Liver (tissue), 9 donors: ENCODE results near the gene POLA1. TPM values are rescaled to one million over a fixed set of nuclear protein-coding genes. Genes with fewer than 3 reads are reported as not detected.
A peak's percentile ranks its signal among the peaks of the same experiment; 100 is the strongest.

Experiments
- DNase-seq: peaks from one replicate; pipeline ENCODE4 v3.0.0-alpha.2; 2017; ENCODE audit warnings: low spot score
- H3K27ac ChIP-seq, 2 donors: one replicate each; pipeline ENCODE4 v1.7.0; 2013; ENCODE audit warnings: inconsistent platforms in 2 of 2, low read length in 2 of 2, control low read depth in 1 of 2, low read depth in 1 of 2, mild to moderate bottlenecking in 1 of 2
- H3K27me3 ChIP-seq, 4 donors: one replicate each; pipeline versions ENCODE4 v1.6.1 to v1.7.0; 2013; ENCODE audit warnings: low read length in 3 of 4, inconsistent platforms in 1 of 4, mild to moderate bottlenecking in 1 of 4, moderate library complexity in 1 of 4; ENCODE audit not compliant: control insufficient read depth in 4 of 4, insufficient read depth in 4 of 4
- H3K36me3 ChIP-seq, 4 donors: one replicate each; pipeline versions ENCODE4 v1.6.1 to v1.7.0; 2013; ENCODE audit warnings: low read length in 3 of 4, mild to moderate bottlenecking in 3 of 4, low read depth in 1 of 4, moderate library complexity in 1 of 4; ENCODE audit not compliant: control insufficient read depth in 4 of 4, insufficient read depth in 3 of 4
- H3K4me1 ChIP-seq, 4 donors: one replicate each; pipeline versions ENCODE4 v1.6.1 to v1.7.0; 2013; ENCODE audit warnings: low read length in 3 of 4, mild to moderate bottlenecking in 3 of 4, moderate library complexity in 1 of 4; ENCODE audit not compliant: control insufficient read depth in 4 of 4, insufficient read depth in 4 of 4
- H3K4me3 ChIP-seq, 3 donors: one replicate each; pipeline versions ENCODE4 v1.6.1 to v1.7.0; 2013; ENCODE audit warnings: low read length in 3 of 3, control low read depth in 1 of 3, low read depth in 1 of 3, mild to moderate bottlenecking in 1 of 3
- H3K9ac ChIP-seq, 2 donors: one replicate each; pipeline ENCODE4 v1.7.0; 2013; ENCODE audit warnings: low read length in 2 of 2, mild to moderate bottlenecking in 2 of 2, moderate library complexity in 2 of 2, control low read depth in 1 of 2, low read depth in 1 of 2
- H3K9me3 ChIP-seq, 4 donors: one replicate each; pipeline versions ENCODE4 v1.6.1 to v1.7.0; 2013; ENCODE audit warnings: low read length in 3 of 4; ENCODE audit not compliant: control insufficient read depth in 4 of 4
- GABPA ChIP-seq, 2 donors: IDR thresholded peaks in 1 of 2; conservative IDR thresholded peaks in 1 of 2; 2 replicates each; pipeline ENCODE4 v1.6.1; 2016; ENCODE audit warnings: antibody characterized with exemption in 2 of 2, mild to moderate bottlenecking in 1 of 2, moderate library complexity in 1 of 2
- HNF4A ChIP-seq, 2 donors: conservative IDR thresholded peaks; 2 replicates each; pipeline ENCODE4 v1.6.1; 2016; ENCODE audit warnings: antibody characterized with exemption in 2 of 2, mild to moderate bottlenecking in 2 of 2
- HNF4G ChIP-seq: IDR thresholded peaks from 2 replicates; pipeline ENCODE4 v1.6.1; 2016; ENCODE audit warnings: antibody characterized with exemption
- JUND ChIP-seq, 2 donors: IDR thresholded peaks; 2 replicates each; pipeline ENCODE4 v1.6.1; 2016; ENCODE audit warnings: antibody characterized with exemption in 2 of 2
- NR2F2 ChIP-seq: IDR thresholded peaks from 2 replicates; pipeline ENCODE4 v1.6.1; 2016; ENCODE audit warnings: antibody characterized with exemption
- RAD21 ChIP-seq, 2 donors: IDR thresholded peaks; 2 replicates each; pipeline ENCODE4 v1.6.1; 2016; ENCODE audit warnings: antibody characterized with exemption in 2 of 2, mild to moderate bottlenecking in 2 of 2
- RXRA ChIP-seq, 2 donors: IDR thresholded peaks; 2 replicates each; pipeline ENCODE4 v1.6.1; 2017 to 2018; ENCODE audit warnings: antibody characterized with exemption in 2 of 2, mild to moderate bottlenecking in 1 of 2
- SP1 ChIP-seq: IDR thresholded peaks from 2 replicates; pipeline ENCODE4 v1.6.1; 2018; ENCODE audit warnings: antibody characterized with exemption, mild to moderate bottlenecking
- TAF1 ChIP-seq: conservative IDR thresholded peaks from 2 replicates; pipeline ENCODE4 v1.6.1; 2016; ENCODE audit warnings: antibody characterized with exemption, mild to moderate bottlenecking
- YY1 ChIP-seq: IDR thresholded peaks from 2 replicates; pipeline ENCODE4 v1.6.1; 2016; ENCODE audit warnings: antibody characterized with exemption, mild to moderate bottlenecking
- WGBS: extraction: QIAGEN DNeasy Blood & Tissue Kit; methylation state at CpG from one replicate; pipeline ENCODE4 v1.1.7; 2013; 5-methylcytosine and 5-hydroxymethylcytosine counted together
- polyA plus RNA-seq, 2 donors: library from polyadenylated mRNA; stranded (reverse) in 1 of 2; unstranded in 1 of 2; fragments of 200-250 nt in 1 of 2; fragments of >200 nt in 1 of 2; fragmentation: Nextera tagmentation in 1 of 2; extraction: Ambion mirVana in 1 of 2; gene quantifications; one replicate each; pipeline versions ENCODE4 v1.2.1 to v1.2.3, GENCODE V29; 2013 to 2015
- total RNA-seq, 2 donors: library from RNA; depleted of rRNA; stranded (reverse); fragments of >200 nt; gene quantifications; one replicate each; pipeline ENCODE4 v1.2.3, GENCODE V29; 2014
- TF ChIP-seq, protein P1 (sequence below): IDR thresholded peaks from 2 replicates; pipeline ENCODE4 v1.6.1; 2016; ENCODE audit warnings: antibody characterized with exemption, mild to moderate bottlenecking
- TF ChIP-seq, protein P2 (sequence below): IDR thresholded peaks from 2 replicates; pipeline ENCODE4 v1.6.1; 2016; ENCODE audit warnings: antibody characterized with exemption
- TF ChIP-seq, protein P3 (sequence below): IDR thresholded peaks from 2 replicates; pipeline ENCODE4 v1.6.1; 2016; ENCODE audit warnings: antibody characterized with exemption
- TF ChIP-seq, protein P4 (sequence below): fragments of 150-350 bp; IDR thresholded peaks from 2 replicates; pipeline ENCODE4 v1.5.1; 2017; ENCODE audit warnings: improper control_type of control experiment, low read depth, low read length; ENCODE audit not compliant: missing input control
- TF ChIP-seq, protein P5 (sequence below): IDR thresholded peaks from 2 replicates; pipeline ENCODE4 v1.6.1; 2016; ENCODE audit warnings: antibody characterized with exemption
- donor health status: healthy.
- donor health status: healthy.
- donor health status: healthy.
- donor health status: healthy.
- donor health status: healthy.

Gene POLA1
- total and polyA plus RNA-seq, 4 donors = 0.93 to 12.7 (median 4.3) TPM

DNA sequence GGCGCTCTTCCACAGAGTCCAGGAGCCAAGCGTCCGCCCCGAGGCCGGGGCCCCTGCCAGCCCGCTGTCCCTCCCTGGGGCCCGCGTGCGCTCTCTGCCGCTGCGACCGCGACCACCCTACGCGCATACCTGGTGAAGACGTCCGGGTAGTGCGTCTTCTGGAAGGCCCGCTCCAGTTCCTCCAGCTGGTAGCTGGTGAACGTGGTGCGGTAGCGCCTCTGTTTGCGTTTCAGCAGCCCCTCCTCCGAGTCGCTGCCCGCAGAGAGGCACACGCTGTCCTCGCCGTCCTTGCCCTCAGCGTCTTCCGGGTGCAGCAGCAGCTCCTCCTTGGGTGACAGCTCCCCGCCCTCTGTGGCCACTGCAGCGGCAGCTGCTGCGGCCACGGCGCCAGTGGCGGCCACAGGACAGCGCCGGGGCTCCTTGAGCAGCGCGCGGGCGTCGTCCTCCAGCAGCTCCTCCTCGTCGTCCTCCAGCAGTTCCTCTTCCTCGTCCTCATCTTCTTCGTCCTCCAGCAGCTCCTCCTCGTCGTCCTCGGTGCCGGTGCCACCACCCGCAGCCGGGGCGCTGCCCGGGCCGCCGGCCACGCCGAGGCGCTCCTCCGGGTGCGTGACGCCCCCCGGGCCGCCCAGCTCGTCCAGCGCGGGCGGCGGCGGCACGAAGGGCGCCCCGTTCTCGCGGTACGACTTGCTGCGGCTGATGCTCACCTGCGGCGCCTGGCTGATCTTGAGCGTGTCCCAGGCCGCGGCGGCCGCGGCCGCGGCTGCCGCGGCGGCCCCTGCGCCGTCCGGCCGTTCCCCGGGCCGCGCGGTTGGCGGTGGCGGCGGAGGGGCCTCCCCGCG, 319.3 kb downstream of the POLA1 start (continued):
- TF ChIP-seq, protein P1, sequence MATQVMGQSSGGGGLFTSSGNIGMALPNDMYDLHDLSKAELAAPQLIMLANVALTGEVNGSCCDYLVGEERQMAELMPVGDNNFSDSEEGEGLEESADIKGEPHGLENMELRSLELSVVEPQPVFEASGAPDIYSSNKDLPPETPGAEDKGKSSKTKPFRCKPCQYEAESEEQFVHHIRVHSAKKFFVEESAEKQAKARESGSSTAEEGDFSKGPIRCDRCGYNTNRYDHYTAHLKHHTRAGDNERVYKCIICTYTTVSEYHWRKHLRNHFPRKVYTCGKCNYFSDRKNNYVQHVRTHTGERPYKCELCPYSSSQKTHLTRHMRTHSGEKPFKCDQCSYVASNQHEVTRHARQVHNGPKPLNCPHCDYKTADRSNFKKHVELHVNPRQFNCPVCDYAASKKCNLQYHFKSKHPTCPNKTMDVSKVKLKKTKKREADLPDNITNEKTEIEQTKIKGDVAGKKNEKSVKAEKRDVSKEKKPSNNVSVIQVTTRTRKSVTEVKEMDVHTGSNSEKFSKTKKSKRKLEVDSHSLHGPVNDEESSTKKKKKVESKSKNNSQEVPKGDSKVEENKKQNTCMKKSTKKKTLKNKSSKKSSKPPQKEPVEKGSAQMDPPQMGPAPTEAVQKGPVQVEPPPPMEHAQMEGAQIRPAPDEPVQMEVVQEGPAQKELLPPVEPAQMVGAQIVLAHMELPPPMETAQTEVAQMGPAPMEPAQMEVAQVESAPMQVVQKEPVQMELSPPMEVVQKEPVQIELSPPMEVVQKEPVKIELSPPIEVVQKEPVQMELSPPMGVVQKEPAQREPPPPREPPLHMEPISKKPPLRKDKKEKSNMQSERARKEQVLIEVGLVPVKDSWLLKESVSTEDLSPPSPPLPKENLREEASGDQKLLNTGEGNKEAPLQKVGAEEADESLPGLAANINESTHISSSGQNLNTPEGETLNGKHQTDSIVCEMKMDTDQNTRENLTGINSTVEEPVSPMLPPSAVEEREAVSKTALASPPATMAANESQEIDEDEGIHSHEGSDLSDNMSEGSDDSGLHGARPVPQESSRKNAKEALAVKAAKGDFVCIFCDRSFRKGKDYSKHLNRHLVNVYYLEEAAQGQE = no peak
- TF ChIP-seq, protein P2, sequence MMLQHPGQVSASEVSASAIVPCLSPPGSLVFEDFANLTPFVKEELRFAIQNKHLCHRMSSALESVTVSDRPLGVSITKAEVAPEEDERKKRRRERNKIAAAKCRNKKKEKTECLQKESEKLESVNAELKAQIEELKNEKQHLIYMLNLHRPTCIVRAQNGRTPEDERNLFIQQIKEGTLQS = no peak

DNA sequence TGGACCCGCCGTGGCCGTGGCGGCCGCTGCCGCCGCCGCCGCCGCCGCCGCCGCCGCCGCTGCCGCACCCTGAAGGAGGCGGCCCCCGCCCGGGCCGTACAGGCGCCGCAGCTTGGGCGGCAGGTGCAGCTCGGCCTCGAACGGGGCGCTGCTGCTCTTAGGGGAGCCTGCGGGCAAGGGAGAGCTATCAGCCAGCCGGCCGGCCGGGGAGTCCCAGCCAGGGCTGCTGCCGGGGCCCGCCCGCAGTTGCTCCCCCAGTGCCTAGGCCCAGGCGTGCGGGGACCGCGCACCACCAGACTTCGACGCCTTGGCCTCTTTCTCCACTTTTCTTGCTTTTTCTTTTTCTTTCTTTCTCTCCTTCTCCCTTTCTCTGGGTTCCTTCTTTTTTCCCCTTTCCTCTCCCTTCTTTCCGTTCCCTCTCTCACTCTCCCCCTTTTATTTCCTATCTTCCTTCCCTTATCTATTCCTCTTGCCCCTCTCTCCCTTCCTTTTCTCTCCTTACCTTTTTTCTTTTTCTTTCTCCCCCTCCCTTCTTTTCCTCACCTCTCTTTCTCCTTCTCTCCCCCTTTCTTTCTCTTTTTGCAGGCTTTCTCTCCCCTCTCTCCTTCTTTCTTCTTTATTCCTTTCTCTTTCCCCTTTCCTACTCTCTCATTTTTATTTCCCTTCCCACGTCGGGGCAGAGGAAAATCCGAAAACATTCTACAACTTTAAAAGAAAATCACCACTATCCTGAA, 320.1 kb downstream of the POLA1 start:
- H3K27ac ChIP-seq = no peak overlapping the region
- H3K4me1 ChIP-seq = peaks cover 4 to 21% (median 9%) of the 10 kb centered on the region in 4 donors
- no peaks in the 10 kb centered on the region for H3K36me3 ChIP-seq
- H3K27me3 ChIP-seq = peaks cover 0 to 6% (median 1%) of the 10 kb centered on the region in 4 donors
- no peak for DNase-seq
- H3K9me3 ChIP-seq = no peaks in the 10 kb centered on the region
- TF ChIP-seq HNF4A (conservative IDR thresholded peaks at IDR 0.05) (no peak), YY1 (no peak), RAD21 (IDR thresholded peaks at IDR 0.05) (no peak), NR2F2 (no peak), GABPA (IDR thresholded peaks at IDR 0.05 in 1 of 2, conservative IDR thresholded peaks at IDR 0.05 in 1 of 2) (no peak), HNF4G (no peak), TAF1 (no peak), SP1 (no peak), RXRA (IDR thresholded peaks at IDR 0.05) (no peak), JUND (IDR thresholded peaks at IDR 0.05) (no peak)
- TF ChIP-seq, protein P3, sequence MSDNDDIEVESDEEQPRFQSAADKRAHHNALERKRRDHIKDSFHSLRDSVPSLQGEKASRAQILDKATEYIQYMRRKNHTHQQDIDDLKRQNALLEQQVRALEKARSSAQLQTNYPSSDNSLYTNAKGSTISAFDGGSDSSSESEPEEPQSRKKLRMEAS = no peak
- TF ChIP-seq, protein P4, sequence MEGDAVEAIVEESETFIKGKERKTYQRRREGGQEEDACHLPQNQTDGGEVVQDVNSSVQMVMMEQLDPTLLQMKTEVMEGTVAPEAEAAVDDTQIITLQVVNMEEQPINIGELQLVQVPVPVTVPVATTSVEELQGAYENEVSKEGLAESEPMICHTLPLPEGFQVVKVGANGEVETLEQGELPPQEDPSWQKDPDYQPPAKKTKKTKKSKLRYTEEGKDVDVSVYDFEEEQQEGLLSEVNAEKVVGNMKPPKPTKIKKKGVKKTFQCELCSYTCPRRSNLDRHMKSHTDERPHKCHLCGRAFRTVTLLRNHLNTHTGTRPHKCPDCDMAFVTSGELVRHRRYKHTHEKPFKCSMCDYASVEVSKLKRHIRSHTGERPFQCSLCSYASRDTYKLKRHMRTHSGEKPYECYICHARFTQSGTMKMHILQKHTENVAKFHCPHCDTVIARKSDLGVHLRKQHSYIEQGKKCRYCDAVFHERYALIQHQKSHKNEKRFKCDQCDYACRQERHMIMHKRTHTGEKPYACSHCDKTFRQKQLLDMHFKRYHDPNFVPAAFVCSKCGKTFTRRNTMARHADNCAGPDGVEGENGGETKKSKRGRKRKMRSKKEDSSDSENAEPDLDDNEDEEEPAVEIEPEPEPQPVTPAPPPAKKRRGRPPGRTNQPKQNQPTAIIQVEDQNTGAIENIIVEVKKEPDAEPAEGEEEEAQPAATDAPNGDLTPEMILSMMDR = no peak
- TF ChIP-seq, protein P1 = no peak
- TF ChIP-seq, protein P5, sequence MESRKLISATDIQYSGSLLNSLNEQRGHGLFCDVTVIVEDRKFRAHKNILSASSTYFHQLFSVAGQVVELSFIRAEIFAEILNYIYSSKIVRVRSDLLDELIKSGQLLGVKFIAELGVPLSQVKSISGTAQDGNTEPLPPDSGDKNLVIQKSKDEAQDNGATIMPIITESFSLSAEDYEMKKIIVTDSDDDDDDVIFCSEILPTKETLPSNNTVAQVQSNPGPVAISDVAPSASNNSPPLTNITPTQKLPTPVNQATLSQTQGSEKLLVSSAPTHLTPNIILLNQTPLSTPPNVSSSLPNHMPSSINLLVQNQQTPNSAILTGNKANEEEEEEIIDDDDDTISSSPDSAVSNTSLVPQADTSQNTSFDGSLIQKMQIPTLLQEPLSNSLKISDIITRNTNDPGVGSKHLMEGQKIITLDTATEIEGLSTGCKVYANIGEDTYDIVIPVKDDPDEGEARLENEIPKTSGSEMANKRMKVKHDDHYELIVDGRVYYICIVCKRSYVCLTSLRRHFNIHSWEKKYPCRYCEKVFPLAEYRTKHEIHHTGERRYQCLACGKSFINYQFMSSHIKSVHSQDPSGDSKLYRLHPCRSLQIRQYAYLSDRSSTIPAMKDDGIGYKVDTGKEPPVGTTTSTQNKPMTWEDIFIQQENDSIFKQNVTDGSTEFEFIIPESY = no peak
- WGBS = 4% methylated on average over 44 of the region's 44 CpGs
- peak overlapping the region in 1 of 3 donors; percentile 43 for H3K4me3 ChIP-seq
- no peak overlapping the region for H3K9ac ChIP-seq
